Mucosa of descending colon (tissue), 3 donors: ENCODE results near the gene GALP. TPM values are rescaled to one million over a fixed set of nuclear protein-coding genes. Genes with fewer than 3 reads are reported as not detected.

Experiments used
- ATAC-seq: fragments of 200-7000 bp; cut with Tn5 transposase; one replicate; pipeline ENCODE4 v1.9.1; 2020; ENCODE audit warnings: mild to moderate bottlenecking, moderate library complexity
- DNase-seq, 3 donors: peaks; one replicate each; pipeline ENCODE4 v3.0.0-alpha.2; 2020
- H3K36me3 ChIP-seq: fragments of 200-600 bp; one replicate; pipeline ENCODE4 v1.8.0; 2021; ENCODE audit warnings: low read depth, mild to moderate bottlenecking
- H3K4me1 ChIP-seq: fragments of 200-600 bp; one replicate; pipeline ENCODE4 v1.8.0; 2021; ENCODE audit warnings: low read depth, mild to moderate bottlenecking
- H3K4me3 ChIP-seq: fragments of 200-600 bp; one replicate; pipeline ENCODE4 v1.8.0; 2021; ENCODE audit warnings: mild to moderate bottlenecking
- H3K9me3 ChIP-seq: fragments of 200-600 bp; one replicate; pipeline ENCODE4 v1.8.0; 2021; ENCODE audit warnings: mild to moderate bottlenecking
- intact Hi-C, 2 donors: fragments of 100-400 bp; cut with DNase I in 1 of 2; cut with micrococcal nuclease in 1 of 2; formaldehyde crosslinking; loops; one replicate each; pipeline versions ENCODE4 v1.11.0 to v1.11.1; 2022; cut with DNase I, micrococcal nuclease
- total RNA-seq, 3 donors: library from RNA; stranded (reverse); fragmentation: NEBNext Ultra II Directional in 2 of 3; extraction: Animal tissue kit (Norgen Biotek cat#: 25700) in 2 of 3; gene quantifications; one replicate each; pipeline versions ENCODE4 v1.2.1 to v1.2.4, GENCODE V29; 2021 to 2023
- TF ChIP-seq, protein P1 (sequence below): fragments of 200-600 bp; IDR thresholded peaks from one replicate; pipeline ENCODE4 v1.8.0; 2022; ENCODE audit warnings: antibody characterized with exemption, mild to moderate bottlenecking
- donor health status: DM: no; HTN: no; CAD: no; lungs with moderate emphysema.
- donor health status: DM: no; HTN: no; CAD: no.
- donor health status: DM: no; HTN: yes; CAD: no.

GALP gene
- total RNA-seq, 3 donors from 2014 or later, result not detected

DNA sequence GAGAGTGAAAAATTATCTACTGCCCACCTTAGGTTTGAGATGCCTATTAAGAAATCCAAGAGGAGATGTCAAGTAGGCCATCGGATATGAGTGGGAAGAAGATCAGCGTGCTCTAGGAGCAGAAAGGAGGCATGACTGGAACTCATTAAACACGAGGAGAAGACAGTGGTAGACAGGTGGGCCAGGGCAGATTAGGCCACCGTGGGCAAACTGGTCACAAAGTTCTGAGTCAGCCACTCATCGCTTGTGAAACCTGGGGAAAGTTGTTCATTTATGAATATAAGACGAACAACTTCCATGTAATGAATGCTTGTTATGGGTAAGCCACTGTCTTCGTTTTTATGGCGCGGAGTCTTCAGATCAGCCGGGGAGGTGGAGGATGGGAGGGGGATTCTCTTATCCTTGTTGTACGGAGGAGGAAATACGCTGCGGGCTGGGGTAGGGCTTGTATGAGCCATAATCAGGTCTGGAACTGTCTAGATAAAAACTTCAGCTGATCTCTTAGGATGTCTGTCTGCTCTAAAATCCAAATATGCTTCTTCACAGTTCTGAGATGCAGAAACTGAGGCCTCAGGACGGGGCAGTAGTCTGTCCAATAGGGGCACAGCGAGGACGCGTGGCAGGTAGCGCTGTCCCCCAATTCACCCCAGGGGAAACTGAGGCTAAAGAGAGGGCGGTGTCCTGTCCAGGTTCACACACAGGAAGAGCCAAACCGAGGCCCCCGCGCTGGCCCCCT is 35.8 kb upstream of the GALP start:
- TF ChIP-seq, protein P1, sequence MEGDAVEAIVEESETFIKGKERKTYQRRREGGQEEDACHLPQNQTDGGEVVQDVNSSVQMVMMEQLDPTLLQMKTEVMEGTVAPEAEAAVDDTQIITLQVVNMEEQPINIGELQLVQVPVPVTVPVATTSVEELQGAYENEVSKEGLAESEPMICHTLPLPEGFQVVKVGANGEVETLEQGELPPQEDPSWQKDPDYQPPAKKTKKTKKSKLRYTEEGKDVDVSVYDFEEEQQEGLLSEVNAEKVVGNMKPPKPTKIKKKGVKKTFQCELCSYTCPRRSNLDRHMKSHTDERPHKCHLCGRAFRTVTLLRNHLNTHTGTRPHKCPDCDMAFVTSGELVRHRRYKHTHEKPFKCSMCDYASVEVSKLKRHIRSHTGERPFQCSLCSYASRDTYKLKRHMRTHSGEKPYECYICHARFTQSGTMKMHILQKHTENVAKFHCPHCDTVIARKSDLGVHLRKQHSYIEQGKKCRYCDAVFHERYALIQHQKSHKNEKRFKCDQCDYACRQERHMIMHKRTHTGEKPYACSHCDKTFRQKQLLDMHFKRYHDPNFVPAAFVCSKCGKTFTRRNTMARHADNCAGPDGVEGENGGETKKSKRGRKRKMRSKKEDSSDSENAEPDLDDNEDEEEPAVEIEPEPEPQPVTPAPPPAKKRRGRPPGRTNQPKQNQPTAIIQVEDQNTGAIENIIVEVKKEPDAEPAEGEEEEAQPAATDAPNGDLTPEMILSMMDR, result no peak
- Histone ChIP-seq H3K4me3 (no peak overlapping the region), H3K9me3 (no peaks in the 10 kb centered on the region), H3K4me1 (peaks cover 35% of the 10 kb centered on the region), H3K36me3 (peaks cover 5% of the 10 kb centered on the region)
- intact Hi-C loops, result no loop called here
- ATAC-seq (no peak), DNase-seq (no peak)

GRCh38 chr19:56140583-56141416 is 35.0 kb upstream of the GALP start, which contains the start of gene ZNF444:
Gene ZNF444, plus strand, starts transcription at chr19:56141287. Its CDS starts 5,625 bp downstream, at chr19:56146912.
- TF ChIP-seq, protein P1, result no peak
- Histone ChIP-seq H3K9me3 (no peaks in the 10 kb centered on the region), H3K4me3 (peak within 1 kb of the TSS; percentile 24), H3K4me1 (peaks cover 32% of the 10 kb centered on the region), H3K36me3 (peaks cover 5% of the 10 kb centered on the region)
- intact Hi-C loops, result no loop called here
- DNase-seq (peak; percentile 98 to 99 (median 99)), ATAC-seq (peak; percentile 89)

- TF ChIP-seq, protein P1, result no peak
- peak in 2 of 3 donors; percentile 53 to 60 for DNase-seq
- Histone ChIP-seq H3K4me3 (peak overlapping the region; percentile 24), H3K36me3 (peaks cover 5% of the 10 kb centered on the region), H3K9me3 (no peaks in the 10 kb centered on the region), H3K4me1 (peaks cover 32% of the 10 kb centered on the region)
- intact Hi-C loops, result no loop called here
- no peak for ATAC-seq
Measured at GRCh38 chr19:56141417-56141993, 34.3 kb upstream of the GALP start.

GRCh38 chr19:56142087-56142787 is 33.6 kb upstream of the GALP start:
- Histone ChIP-seq H3K36me3 (peaks cover 5% of the 10 kb centered on the region), H3K9me3 (no peaks in the 10 kb centered on the region), H3K4me3 (no peak overlapping the region), H3K4me1 (peaks cover 32% of the 10 kb centered on the region)
- ATAC-seq (peak; percentile 37), DNase-seq (peak in 2 of 3 donors; percentile 66 to 74)
- intact Hi-C loops, result no loop called here
- TF ChIP-seq, protein P1, result no peak

DNA sequence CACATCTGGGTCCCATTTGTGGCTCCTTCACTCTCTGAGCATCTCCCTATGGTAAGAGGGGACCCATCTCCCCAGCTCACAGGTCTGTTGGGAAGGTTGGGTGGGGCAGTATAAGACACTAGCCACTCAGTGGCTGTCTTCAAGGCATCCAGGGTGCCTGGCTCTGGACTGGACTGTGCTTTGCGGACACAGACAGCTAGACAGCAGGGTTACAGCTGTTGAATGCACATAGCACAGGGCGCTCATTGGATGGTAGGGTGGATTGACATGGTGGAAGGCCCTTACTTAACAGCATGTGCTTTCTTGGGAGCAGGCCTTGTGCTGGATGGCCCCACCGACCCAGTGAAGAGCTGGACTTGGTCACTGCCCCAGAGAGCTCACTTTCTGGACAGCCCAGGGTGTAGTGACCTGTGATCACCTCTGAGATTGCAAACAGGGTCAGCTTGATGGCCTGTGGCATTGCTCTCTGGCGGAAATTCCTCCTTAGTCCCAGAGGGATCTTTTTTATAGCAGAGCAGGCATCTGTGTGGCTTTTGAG is 32.8 kb upstream of the GALP start:
- TF ChIP-seq, protein P1, result no peak
- intact Hi-C loops, result no loop called here
- Histone ChIP-seq H3K36me3 (peaks cover 5% of the 10 kb centered on the region), H3K4me1 (peaks cover 32% of the 10 kb centered on the region), H3K9me3 (no peaks in the 10 kb centered on the region), H3K4me3 (no peak overlapping the region)
- no peak for ATAC-seq
- DNase-seq, result no peak
